GM19043 (cell line): Measurements from ENCODE around the gene TCEA2.

Experiments
- ATAC-seq: cut with Tn5 transposase; IDR thresholded peaks from one replicate; pipeline ENCODE4 v1.9.1; 2021; ENCODE audit warnings: low read depth; ENCODE audit not compliant: unreplicated experiment

Gene TCEA2

GRCh38 chr20:64047968-64048401 is 15.0 kb upstream of the TCEA2 start:
- no peak for ATAC-seq

GRCh38 chr20:64048402-64049044 is 14.5 kb upstream of the TCEA2 start:
- no peak for ATAC-seq

- no peak for ATAC-seq
Observed at GRCh38 chr20:64049060-64049877, 13.7 kb upstream of the TCEA2 start, which contains the start of gene SOX18. Gene SOX18 (minus strand): TSS chr20:64049639. CDS start chr20:64049516, 123 bp downstream.

- no peak for ATAC-seq
Observed at GRCh38 chr20:64049878-64050260, 13.1 kb upstream of the TCEA2 start.

GRCh38 chr20:64050261-64051032 is 12.6 kb upstream of the TCEA2 start:
- no peak for ATAC-seq

- no peak for ATAC-seq
Observed at GRCh38 chr20:64051033-64051452, 12.0 kb upstream of the TCEA2 start.

- no peak for ATAC-seq
Observed at GRCh38 chr20:64051561-64052325, 11.3 kb upstream of the TCEA2 start.

- ATAC-seq = no peak
Observed at GRCh38 chr20:64052326-64052722, 10.7 kb upstream of the TCEA2 start.

- ATAC-seq = no peak
Observed at GRCh38 chr20:64052987-64053840, 9.8 kb upstream of the TCEA2 start.

GRCh38 chr20:64053841-64054661 is 8.9 kb upstream of the TCEA2 start:
- ATAC-seq = no peak

- no peak for ATAC-seq
Observed at GRCh38 chr20:64055396-64055892, 7.6 kb upstream of the TCEA2 start.

GRCh38 chr20:64055893-64056638 is 6.9 kb upstream of the TCEA2 start:
- ATAC-seq = no peak

- no peak for ATAC-seq
Observed at GRCh38 chr20:64056639-64056888, 6.4 kb upstream of the TCEA2 start.

GRCh38 chr20:64056889-64057627 is 5.9 kb upstream of the TCEA2 start:
- no peak for ATAC-seq

GRCh38 chr20:64057628-64058498 is 5.1 kb upstream of the TCEA2 start:
- peak; percentile 48 for ATAC-seq

- no peak for ATAC-seq
Observed at GRCh38 chr20:64058536-64058935, 4.5 kb upstream of the TCEA2 start.

GRCh38 chr20:64062276-64062595 is 762 bp upstream of the TCEA2 start:
- no peak for ATAC-seq
